Rectal smooth muscle tissue (tissue), 1 donor: ENCODE results near the gene LARGE1.
A peak's percentile ranks its signal among the peaks of the same experiment; 100 is the strongest.

Source experiments
- H3K27ac ChIP-seq: one replicate; pipeline ENCODE4 v1.7.0; 2013; ENCODE audit warnings: low read depth, low read length, inconsistent platforms
- H3K27me3 ChIP-seq: one replicate; pipeline ENCODE4 v1.7.0; 2013; ENCODE audit warnings: low read length; ENCODE audit not compliant: control insufficient read depth, insufficient read depth
- H3K36me3 ChIP-seq: one replicate; pipeline ENCODE4 v1.7.0; 2013; ENCODE audit warnings: low read length; ENCODE audit not compliant: control insufficient read depth, insufficient read depth
- H3K4me1 ChIP-seq: one replicate; pipeline ENCODE4 v1.7.0; 2013; ENCODE audit warnings: low read length; ENCODE audit not compliant: control insufficient read depth, insufficient read depth
- H3K4me3 ChIP-seq: one replicate; pipeline ENCODE4 v1.7.0; 2013; ENCODE audit warnings: low read length
- H3K9ac ChIP-seq: one replicate; pipeline ENCODE4 v1.7.0; 2013; ENCODE audit warnings: low read length

LARGE1 gene

GRCh38 chr22:33746501-33746928 is 173.8 kb downstream of the LARGE1 start:
- no peak overlapping the region for H3K9ac ChIP-seq
- H3K36me3 ChIP-seq, result no peaks in the 10 kb centered on the region
- H3K27me3 ChIP-seq, result no peaks in the 10 kb centered on the region
- H3K4me3 ChIP-seq, result no peak overlapping the region
- no peaks in the 10 kb centered on the region for H3K4me1 ChIP-seq
- no peak overlapping the region for H3K27ac ChIP-seq

GRCh38 chr22:33745501-33745900 is 174.8 kb downstream of the LARGE1 start:
- H3K27me3 ChIP-seq, result no peaks in the 10 kb centered on the region
- no peak overlapping the region for H3K9ac ChIP-seq
- H3K4me1 ChIP-seq, result no peaks in the 10 kb centered on the region
- no peak overlapping the region for H3K27ac ChIP-seq
- H3K4me3 ChIP-seq, result no peak overlapping the region
- no peaks in the 10 kb centered on the region for H3K36me3 ChIP-seq

GRCh38 chr22:33743756-33744155 is 176.5 kb downstream of the LARGE1 start:
- Histone ChIP-seq H3K36me3 (no peaks in the 10 kb centered on the region), H3K27ac (no peak overlapping the region), H3K4me3 (no peak overlapping the region), H3K9ac (no peak overlapping the region), H3K4me1 (no peaks in the 10 kb centered on the region), H3K27me3 (no peaks in the 10 kb centered on the region)

GRCh38 chr22:33741025-33741424 is 179.3 kb downstream of the LARGE1 start:
- Histone ChIP-seq H3K4me1 (no peaks in the 10 kb centered on the region), H3K27me3 (no peaks in the 10 kb centered on the region), H3K27ac (no peak overlapping the region), H3K36me3 (no peaks in the 10 kb centered on the region), H3K4me3 (no peak overlapping the region), H3K9ac (no peak overlapping the region)

GRCh38 chr22:33739516-33739915 is 180.8 kb downstream of the LARGE1 start:
- H3K9ac ChIP-seq, result no peak overlapping the region
- H3K4me3 ChIP-seq, result no peak overlapping the region
- no peaks in the 10 kb centered on the region for H3K36me3 ChIP-seq
- no peaks in the 10 kb centered on the region for H3K4me1 ChIP-seq
- no peak overlapping the region for H3K27ac ChIP-seq
- no peaks in the 10 kb centered on the region for H3K27me3 ChIP-seq

- no peak overlapping the region for H3K4me3 ChIP-seq
- H3K4me1 ChIP-seq, result no peaks in the 10 kb centered on the region
- no peaks in the 10 kb centered on the region for H3K36me3 ChIP-seq
- no peak overlapping the region for H3K9ac ChIP-seq
- no peaks in the 10 kb centered on the region for H3K27me3 ChIP-seq
- no peak overlapping the region for H3K27ac ChIP-seq
Observed at GRCh38 chr22:33737662-33738061, 182.6 kb downstream of the LARGE1 start.

- Histone ChIP-seq H3K27me3 (no peaks in the 10 kb centered on the region), H3K4me3 (no peak overlapping the region), H3K4me1 (no peaks in the 10 kb centered on the region), H3K36me3 (no peaks in the 10 kb centered on the region), H3K27ac (no peak overlapping the region), H3K9ac (no peak overlapping the region)
Observed at GRCh38 chr22:33735978-33736377, 184.3 kb downstream of the LARGE1 start.

GRCh38 chr22:33728847-33729246 is 191.4 kb downstream of the LARGE1 start:
- Histone ChIP-seq H3K36me3 (no peaks in the 10 kb centered on the region), H3K27me3 (no peaks in the 10 kb centered on the region), H3K27ac (no peak overlapping the region), H3K9ac (no peak overlapping the region), H3K4me1 (peaks cover 22% of the 10 kb centered on the region), H3K4me3 (no peak overlapping the region)

GRCh38 chr22:33726294-33726734 is 194.0 kb downstream of the LARGE1 start:
- H3K36me3 ChIP-seq, result no peaks in the 10 kb centered on the region
- H3K4me1 ChIP-seq, result peaks cover 22% of the 10 kb centered on the region
- peak overlapping the region; percentile 51 for H3K27ac ChIP-seq
- no peak overlapping the region for H3K9ac ChIP-seq
- H3K4me3 ChIP-seq, result no peak overlapping the region
- H3K27me3 ChIP-seq, result no peaks in the 10 kb centered on the region

- no peaks in the 10 kb centered on the region for H3K27me3 ChIP-seq
- no peak overlapping the region for H3K4me3 ChIP-seq
- peaks cover 22% of the 10 kb centered on the region for H3K4me1 ChIP-seq
- no peak overlapping the region for H3K27ac ChIP-seq
- H3K9ac ChIP-seq, result no peak overlapping the region
- H3K36me3 ChIP-seq, result no peaks in the 10 kb centered on the region
Observed at GRCh38 chr22:33723915-33724314, 196.4 kb downstream of the LARGE1 start.

GRCh38 chr22:33722816-33723215 is 197.5 kb downstream of the LARGE1 start:
- no peak overlapping the region for H3K9ac ChIP-seq
- H3K27me3 ChIP-seq, result no peaks in the 10 kb centered on the region
- no peak overlapping the region for H3K4me3 ChIP-seq
- H3K36me3 ChIP-seq, result no peaks in the 10 kb centered on the region
- H3K27ac ChIP-seq, result no peak overlapping the region
- H3K4me1 ChIP-seq, result peaks cover 22% of the 10 kb centered on the region

- Histone ChIP-seq H3K4me3 (no peak overlapping the region), H3K27ac (no peak overlapping the region), H3K9ac (no peak overlapping the region), H3K36me3 (no peaks in the 10 kb centered on the region), H3K4me1 (peaks cover 2% of the 10 kb centered on the region), H3K27me3 (no peaks in the 10 kb centered on the region)
Observed at GRCh38 chr22:33720166-33720878, 200.0 kb downstream of the LARGE1 start.

GRCh38 chr22:33717694-33718396 is 202.4 kb downstream of the LARGE1 start:
- Histone ChIP-seq H3K27ac (no peak overlapping the region), H3K4me1 (no peaks in the 10 kb centered on the region), H3K4me3 (no peak overlapping the region), H3K36me3 (no peaks in the 10 kb centered on the region), H3K27me3 (no peaks in the 10 kb centered on the region), H3K9ac (no peak overlapping the region)
